HCT116 (cell line): Measurements from ENCODE around the gene PRR5L. TPM values are rescaled to one million over a fixed set of nuclear protein-coding genes. Genes with fewer than 3 reads are reported as not detected.

Experiments
- ATAC-seq: fragments of 200-7000 bp; cut with Tn5 transposase; 2 replicates; pipeline ENCODE4 v1.9.1; 2020; ENCODE audit warnings: mild to moderate bottlenecking, moderate library complexity
- BruUV-seq: library from RNA; stranded (reverse); fragments of 400-500 nt; replicated peaks from 2 replicates; lab custom pipeline; 2021; lab: Mats Ljungman, UMichigan
- CTCF ChIA-PET: fragments of 300-600 bp; sonication (Branson Sonifier 250); formaldehyde crosslinking; loops from one replicate; lab custom pipeline; 2021; ENCODE audit warnings: antibody characterized with exemption; lab: Charles Lee
- POLR2A ChIA-PET: fragments of 300-600, 350-600 bp; sonication (Branson Sonifier 250); formaldehyde crosslinking; loops from one replicate; lab custom pipeline; 2021; ENCODE audit warnings: antibody characterized with exemption; lab: Charles Lee
- RAD21 ChIA-PET, 2 experiments: fragments of 300-600 bp; sonication (Branson Sonifier 250); formaldehyde crosslinking; loops; one replicate each; lab custom pipeline; 2023; ENCODE audit warnings: low total read pairs in 2 of 2; ENCODE audit not compliant: uncharacterized antibody in 2 of 2, unreplicated experiment in 2 of 2, low non-redundant PET in 1 of 2; lab: Charles Lee
- DNase-seq: peaks from one replicate; pipeline ENCODE4 v3.0.0-alpha.2; 2010; ENCODE audit warnings: low read depth, low spot score
- H2AFZ ChIP-seq: fragments of 200-600 bp; shearing (Covaris generic), sonication (generic); 2 replicates; pipeline ENCODE4 v1.6.1; 2017; ENCODE audit warnings: low read depth, mixed run types, mixed read lengths, antibody characterized with exemption, low read length; ENCODE audit not compliant: poor library complexity, severe bottlenecking
- H3K27ac ChIP-seq: 2 replicates; pipeline ENCODE4 v1.5.1; 2012; ENCODE audit warnings: low read depth, low read length
- H3K27me3 ChIP-seq: fragments of 200-600 bp; sonication (generic); 2 replicates; pipeline ENCODE4 v1.6.1; 2016; ENCODE audit warnings: mixed run types, low read length, mixed read lengths; ENCODE audit not compliant: insufficient read depth
- H3K36me3 ChIP-seq, 2 experiments: fragments of 200-500 bp in 1 of 2; fragments of 200-600 bp in 1 of 2; sonication (Bioruptor generic) in 1 of 2; sonication (generic) in 1 of 2; 2 replicates each; pipeline versions ENCODE4 v1.5.1 to v1.6.1; 2014 to 2016; ENCODE audit warnings: low read length in 2 of 2, inconsistent platforms in 1 of 2, mixed read lengths in 1 of 2, mixed run types in 1 of 2; ENCODE audit not compliant: insufficient read depth in 2 of 2, control insufficient read depth in 1 of 2
- H3K4me1 ChIP-seq, 2 experiments: fragments of 200-600 bp in 1 of 2; sonication (generic) in 1 of 2; 2 replicates each; pipeline versions ENCODE4 v1.5.1 to v1.6.1; 2012 to 2017; ENCODE audit warnings: low read length in 2 of 2, inconsistent platforms in 1 of 2, mild to moderate bottlenecking in 1 of 2, mixed read lengths in 1 of 2, mixed run types in 1 of 2, moderate library complexity in 1 of 2; ENCODE audit not compliant: insufficient read depth in 2 of 2, control insufficient read depth in 1 of 2
- H3K4me2 ChIP-seq: fragments of 200-600 bp; sonication (generic); 2 replicates; pipeline ENCODE4 v1.6.1; 2017; ENCODE audit warnings: mixed run types, low read length, mixed read lengths
- H3K4me3 ChIP-seq, 2 experiments: fragments of 200-600 bp in 1 of 2; sonication (generic) in 1 of 2; replicated peaks in 1 of 2; 2 replicates each; pipeline ENCODE4 v1.5.1; 2011 to 2016; ENCODE audit warnings: low read length in 2 of 2, control low read depth in 1 of 2, low read depth in 1 of 2, mild to moderate bottlenecking in 1 of 2, mixed read lengths in 1 of 2, mixed run types in 1 of 2
- H3K79me2 ChIP-seq: fragments of 200-600 bp; sonication (generic); 2 replicates; pipeline ENCODE4 v1.6.1; 2017; ENCODE audit warnings: mild to moderate bottlenecking, mixed run types, low read length, moderate library complexity, mixed read lengths; ENCODE audit not compliant: insufficient read depth
- H3K9ac ChIP-seq: fragments of 200-600 bp; sonication (generic); 2 replicates; pipeline ENCODE4 v1.6.1; 2016; ENCODE audit warnings: low read length, mixed read lengths
- H3K9me2 ChIP-seq: fragments of 200-600 bp; sonication (generic), shearing (Covaris generic); 2 replicates; pipeline ENCODE4 v1.6.1; 2017; ENCODE audit warnings: mixed run types, mild to moderate bottlenecking, moderate library complexity; ENCODE audit not compliant: insufficient read depth
- H3K9me3 ChIP-seq, 2 experiments: fragments of 200-500 bp in 1 of 2; fragments of 200-600 bp in 1 of 2; sonication (Bioruptor generic) in 1 of 2; sonication (generic) in 1 of 2; 2 replicates each; pipeline ENCODE4 v1.6.1; 2014 to 2017; ENCODE audit warnings: low read length in 2 of 2, mixed read lengths in 2 of 2, inconsistent platforms in 1 of 2, low read depth in 1 of 2, mild to moderate bottlenecking in 1 of 2, mixed run types in 1 of 2, moderate library complexity in 1 of 2; ENCODE audit not compliant: control insufficient read depth in 1 of 2, insufficient read depth in 1 of 2
- H4K20me1 ChIP-seq: fragments of 200-600 bp; sonication (generic), shearing (Covaris generic); 2 replicates; pipeline ENCODE4 v1.6.1; 2017; ENCODE audit warnings: mixed run types, mild to moderate bottlenecking, moderate library complexity; ENCODE audit not compliant: insufficient read depth
- CBX3 ChIP-seq: IDR thresholded peaks from 2 replicates; pipeline ENCODE4 v1.6.1; 2012; ENCODE audit warnings: low read depth
- CTCF ChIP-seq, 3 experiments: fragments of 200-600 bp in 1 of 3; sonication (generic) in 1 of 3; IDR thresholded peaks in 2 of 3; conservative IDR thresholded peaks in 1 of 3; 2 replicates each; pipeline ENCODE4 v1.5.1; 2012 to 2017; ENCODE audit warnings: low read depth in 2 of 3, low read length in 2 of 3, antibody characterized with exemption in 1 of 3, borderline replicate concordance in 1 of 3, control low read depth in 1 of 3, mild to moderate bottlenecking in 1 of 3, mixed read lengths in 1 of 3, mixed run types in 1 of 3, moderate library complexity in 1 of 3; ENCODE audit not compliant: insufficient read depth in 1 of 3
- EGR1 ChIP-seq: IDR thresholded peaks from 2 replicates; pipeline ENCODE4 v1.6.1; 2012; ENCODE audit warnings: low read depth
- ELF1 ChIP-seq: IDR thresholded peaks from 2 replicates; pipeline ENCODE4 v1.6.1; 2012; ENCODE audit warnings: low read depth, borderline replicate concordance
- EZH2 ChIP-seq: fragments of 200-600 bp; sonication (generic); IDR thresholded peaks from 2 replicates; pipeline ENCODE4 v1.6.1; 2017; ENCODE audit warnings: antibody characterized with exemption, mixed run types
- EZH2phosphoT487 ChIP-seq: fragments of 200-600 bp; IDR thresholded peaks from 2 replicates; pipeline ENCODE4 v1.6.1; 2018; ENCODE audit warnings: antibody characterized with exemption, borderline replicate concordance
- FOSL1 ChIP-seq: IDR thresholded peaks from 2 replicates; pipeline ENCODE4 v1.6.1; 2012; ENCODE audit warnings: low read depth
- POLR2AphosphoS5 ChIP-seq: IDR thresholded peaks from 2 replicates; pipeline ENCODE4 v1.6.1; 2011; ENCODE audit warnings: mild to moderate bottlenecking, low read depth, low read length, moderate library complexity
- RAD21 ChIP-seq: IDR thresholded peaks from 2 replicates; pipeline ENCODE4 v1.6.1; 2012; ENCODE audit warnings: low read depth, mild to moderate bottlenecking
- REST ChIP-seq: IDR thresholded peaks from 2 replicates; pipeline ENCODE4 v1.6.1; 2012; ENCODE audit warnings: low read depth
- SIN3A ChIP-seq: IDR thresholded peaks from 2 replicates; pipeline ENCODE4 v1.6.1; 2012; ENCODE audit warnings: low read depth
- SP1 ChIP-seq: IDR thresholded peaks from 2 replicates; pipeline ENCODE4 v1.6.1; 2012; ENCODE audit warnings: low read depth
- SRF ChIP-seq: IDR thresholded peaks from 2 replicates; pipeline ENCODE4 v1.6.1; 2012; ENCODE audit warnings: low read depth
- YY1 ChIP-seq: IDR thresholded peaks from 2 replicates; pipeline ENCODE4 v1.6.1; 2011; ENCODE audit warnings: low read length, low read depth, moderate library complexity, mild to moderate bottlenecking; ENCODE audit not compliant: insufficient replicate concordance; ENCODE audit errors: extremely low read depth
- ZFX ChIP-seq: fragments of 450-650 bp; IDR thresholded peaks from 2 replicates; pipeline ENCODE4 v1.6.1; 2017
- ZNF274 ChIP-seq: fragments of 200-500 bp; sonication (Bioruptor generic); IDR thresholded peaks from 2 replicates; pipeline ENCODE4 v1.6.1; 2014; ENCODE audit warnings: mild to moderate bottlenecking, low read depth, low read length, inconsistent platforms
- intact Hi-C: fragments of 100-400 bp; cut with micrococcal nuclease; formaldehyde crosslinking; loops from 2 replicates; pipeline ENCODE4 v1.10.0; 2022
- total RNA-seq: library from RNA; stranded (reverse); gene quantifications from one replicate; pipeline ENCODE4 v1.2.1, GENCODE V29; 2021; ENCODE audit not compliant: unreplicated experiment

PRR5L gene
- total RNA-seq, 1 experiment from 2014 or later: 0.47 TPM

GRCh38 chr11:36438126-36438525 is 142.0 kb downstream of the PRR5L start:
- no peak for DNase-seq
- Histone ChIP-seq H3K27ac (no peak overlapping the region), H3K9me3 (no peaks in the 10 kb centered on the region), H2AFZ (no peak overlapping the region), H3K27me3 (peaks cover 39% of the 10 kb centered on the region)
- CTCF ChIA-PET: no interaction called here
- TF ChIP-seq ZNF274: no peak
- TF ChIP-seq RAD21: no peak
- TF ChIP-seq POLR2AphosphoS5: no peak
- TF ChIP-seq EGR1: no peak
- no peak for TF ChIP-seq ZFX
- TF ChIP-seq EZH2phosphoT487: no peak
- TF ChIP-seq ELF1: no peak
- no peak for TF ChIP-seq SP1
- TF ChIP-seq, all 23 proteins: peak for 0
- intact Hi-C loops: no loop called here
- ATAC-seq: no peak
- Histone ChIP-seq H3K4me1 (no peaks in the 10 kb centered on the region), H3K9ac (no peak overlapping the region), H3K36me3 (no peaks in the 10 kb centered on the region), H3K9me2 (no peaks in the 10 kb centered on the region), H4K20me1 (no peaks in the 10 kb centered on the region), H3K4me2 (no peak overlapping the region), H3K79me2 (no peaks in the 10 kb centered on the region), H3K4me3 (no peak overlapping the region)
- RAD21 ChIA-PET: no interaction called here
- BruUV-seq: no TSS peak
- POLR2A ChIA-PET: no interaction called here

- no peak overlapping the region for H2AFZ ChIP-seq
- RAD21 ChIA-PET: no interaction called here
- CTCF ChIA-PET: no interaction called here
- peaks cover 21% of the 10 kb centered on the region for H3K27me3 ChIP-seq
- no peak overlapping the region for H3K4me2 ChIP-seq
- H4K20me1 ChIP-seq: no peaks in the 10 kb centered on the region
- no peaks in the 10 kb centered on the region for H3K4me1 ChIP-seq
- POLR2A ChIA-PET: no interaction called here
- intact Hi-C loops: no loop called here
- H3K9ac ChIP-seq: no peak overlapping the region
- H3K9me3 ChIP-seq: no peaks in the 10 kb centered on the region
- DNase-seq (no peak), ATAC-seq (no peak)
- no peak overlapping the region for H3K4me3 ChIP-seq
- no TSS peak for BruUV-seq
- H3K9me2 ChIP-seq: no peaks in the 10 kb centered on the region
- H3K79me2 ChIP-seq: no peaks in the 10 kb centered on the region
- no peaks in the 10 kb centered on the region for H3K36me3 ChIP-seq
- no peak overlapping the region for H3K27ac ChIP-seq
- TF ChIP-seq EGR1 (no peak), EZH2 (no peak), CBX3 (no peak), YY1 (no peak), FOSL1 (no peak), SIN3A (no peak), ELF1 (no peak), CTCF (IDR thresholded peaks at IDR 0.05 in 2 of 3, conservative IDR thresholded peaks at IDR 0.05 in 1 of 3; ENCODE audit: borderline replicate concordance in 1 of 3, insufficient read depth in 1 of 3, low read depth in 2 of 3, low read length in 2 of 3) (no peak), SP1 (no peak), SRF (no peak), ZFX (no peak), REST (no peak)
Measured at GRCh38 chr11:36441610-36442208, 145.6 kb downstream of the PRR5L start.
